Measurements from ENCODE around the gene HNRNPUL2. TPM values are rescaled to one million over a fixed set of nuclear protein-coding genes. Genes with fewer than 3 reads are reported as not detected.
A peak's percentile ranks its signal among the peaks of the same experiment; 100 is the strongest.
"Not testable (repeated sequence)": the region's sequence is repeated elsewhere in the genome, so short reads cannot be mapped to it uniquely, and the experiment has no call there.

The HNRNPUL2 gene
- total RNA-seq, 4 donors from 2014 or later: 10.7 to 42.6 (median 25.2) TPM

- no peak for DNase-seq (ENCODE audit: low spot score)
Observed at GRCh38 chr11:62702246-62702645, 25.0 kb downstream of the HNRNPUL2 start.

DNA sequence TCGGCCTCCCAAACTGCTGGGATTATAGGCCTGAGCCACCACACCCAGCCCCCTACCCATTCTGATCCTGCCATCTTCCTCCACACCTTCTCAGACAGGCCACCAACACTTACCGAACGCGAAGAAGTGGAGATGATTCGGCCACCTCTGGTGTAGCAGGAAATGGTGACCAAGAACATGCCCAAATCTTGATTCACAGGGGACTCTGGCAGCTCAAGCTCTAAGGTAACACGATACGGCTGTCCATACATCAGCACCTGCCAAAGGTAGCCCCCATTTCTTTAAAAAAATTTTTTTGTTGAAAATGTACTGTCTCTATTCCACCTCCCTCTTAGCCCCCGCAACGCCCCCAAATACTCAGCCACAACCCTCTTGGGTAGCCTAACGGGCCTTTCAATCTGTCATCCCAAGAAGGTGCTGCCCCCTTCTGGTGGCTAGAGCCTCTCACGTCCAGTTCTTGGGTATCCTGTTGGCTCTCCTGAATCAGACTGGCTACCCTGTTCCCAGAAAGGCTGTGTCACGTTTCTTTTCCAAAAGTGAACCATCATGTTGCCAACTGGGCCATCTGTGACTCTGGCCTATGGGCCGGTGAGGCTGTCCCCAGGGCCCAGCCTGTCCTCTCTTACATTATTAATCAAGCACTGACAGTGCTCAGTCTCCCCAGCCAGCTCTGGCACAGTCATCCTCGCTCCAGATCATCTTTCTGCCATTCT, 32.6 kb downstream of the HNRNPUL2 start:
- DNase-seq (ENCODE audit: low spot score): peak; percentile 74
- peak; percentile 90 for ATAC-seq (ENCODE audit: low FRiP score)

More at GRCh38 chr11:62702246-62702645, 25.0 kb downstream of the HNRNPUL2 start:
- no peak for TF ChIP-seq CTCF (IDR thresholded peaks at IDR 0.05)
- no peak for ATAC-seq (ENCODE audit: low FRiP score)

DNA sequence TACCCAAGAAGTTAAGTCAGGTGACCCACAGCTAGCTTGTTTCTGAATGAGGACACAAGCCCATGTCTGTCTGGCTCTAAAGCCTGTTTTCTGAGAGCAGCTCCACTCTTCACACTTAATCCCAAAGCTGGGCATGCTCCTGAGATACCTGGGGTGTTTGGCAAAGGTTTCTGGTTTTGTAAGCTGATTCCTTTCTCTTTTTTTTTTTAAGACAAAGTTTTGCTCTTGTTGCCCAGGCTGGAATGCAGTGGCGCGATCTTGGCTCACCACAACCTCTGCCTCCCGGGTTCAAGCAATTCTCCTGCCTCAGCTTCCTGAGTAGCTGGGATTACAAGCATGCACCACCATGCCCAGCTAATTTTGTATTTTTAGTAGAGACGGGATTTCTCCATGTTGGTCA, 33.6 kb downstream of the HNRNPUL2 start:
- ATAC-seq (ENCODE audit: low FRiP score); DNase-seq (ENCODE audit: low spot score): not testable (repeated sequence)

More for the DNA sequence above, 32.6 kb downstream of the HNRNPUL2 start:
- peak in 1 of 3 donors; percentile 52 for TF ChIP-seq CTCF (IDR thresholded peaks at IDR 0.05)

- peak; percentile 87 for ATAC-seq (ENCODE audit: low FRiP score)
- peak; percentile 59 for DNase-seq (ENCODE audit: low spot score)
- no peak for TF ChIP-seq CTCF (IDR thresholded peaks at IDR 0.05)
Observed at GRCh38 chr11:62689421-62690183, 37.7 kb downstream of the HNRNPUL2 start, which contains the start of gene LRRN4CL. TSS of gene LRRN4CL (minus strand) at chr11:62689530. CDS start at chr11:62688508, 1,022 bp downstream.

- ATAC-seq (ENCODE audit: low FRiP score) (no peak), DNase-seq (ENCODE audit: low spot score) (no peak)
- TF ChIP-seq CTCF (IDR thresholded peaks at IDR 0.05): no peak
Observed at GRCh38 chr11:62688491-62688890, 38.8 kb downstream of the HNRNPUL2 start.

GRCh38 chr11:62687508-62688396, 39.5 kb downstream of the HNRNPUL2 start:
- no peak for TF ChIP-seq CTCF (IDR thresholded peaks at IDR 0.05)
- ATAC-seq (ENCODE audit: low FRiP score) (no peak), DNase-seq (ENCODE audit: low spot score) (no peak)

DNA sequence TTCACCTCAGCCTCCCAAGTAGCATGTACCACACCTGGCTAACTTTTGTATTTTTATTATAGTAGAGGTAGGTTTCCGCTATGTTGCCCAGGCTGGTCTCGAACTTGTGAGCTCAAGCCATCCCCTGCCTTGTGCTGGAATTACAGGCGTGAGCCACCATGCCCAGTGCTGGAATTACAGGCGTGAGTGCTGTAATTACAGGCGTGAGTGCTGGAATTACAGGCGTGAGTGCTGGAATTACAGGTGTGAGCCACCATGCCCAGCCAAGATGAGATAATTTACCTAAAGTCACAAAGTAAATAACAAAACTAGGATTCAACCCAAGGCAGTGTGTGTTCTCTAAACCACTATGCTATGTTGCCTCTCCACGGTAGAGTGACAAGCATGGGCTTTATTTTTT, 44.7 kb downstream of the HNRNPUL2 start:
- ATAC-seq (ENCODE audit: low FRiP score) (no peak), DNase-seq (ENCODE audit: low spot score) (no peak)
- TF ChIP-seq CTCF (IDR thresholded peaks at IDR 0.05): no peak
